Globus pallidus (tissue), 1 donor: ENCODE results near the gene BNC2.
A peak's percentile ranks its signal among the peaks of the same experiment; 100 is the strongest.
"Not testable (repeated sequence)": the region's sequence is repeated elsewhere in the genome, so short reads cannot be mapped to it uniquely, and the experiment has no call there.

ENCODE experiments used
- DNase-seq: peaks from one replicate; pipeline ENCODE4 v3.0.0-alpha.2; 2015; ENCODE audit warnings: low spot score

Gene BNC2

GRCh38 chr9:16544842-16545241 lies 325.6 kb downstream of the BNC2 start:
- no peak for DNase-seq

GRCh38 chr9:16543686-16544085 lies 326.8 kb downstream of the BNC2 start:
- no peak for DNase-seq

GRCh38 chr9:16543225-16543624 lies 327.2 kb downstream of the BNC2 start:
- no peak for DNase-seq

- DNase-seq = no peak
These were observed 328.2 kb downstream of the BNC2 start for GRCh38 chr9:16542290-16542689.

GRCh38 chr9:16540743-16541613 lies 329.5 kb downstream of the BNC2 start:
- peak; percentile 1 for DNase-seq

- DNase-seq = not testable (repeated sequence)
These were observed 330.8 kb downstream of the BNC2 start for GRCh38 chr9:16539626-16540025.

- DNase-seq = no peak
These were observed 334.9 kb downstream of the BNC2 start for GRCh38 chr9:16535555-16535954.

GRCh38 chr9:16532681-16533450 lies 337.6 kb downstream of the BNC2 start:
- DNase-seq = no peak

- DNase-seq = no peak
These were observed 338.2 kb downstream of the BNC2 start for GRCh38 chr9:16532272-16532671.

GRCh38 chr9:16530669-16531642 lies 339.5 kb downstream of the BNC2 start:
- DNase-seq = no peak

- no peak for DNase-seq
These were observed 342.9 kb downstream of the BNC2 start for GRCh38 chr9:16527573-16527972.

GRCh38 chr9:16526380-16526779 lies 344.1 kb downstream of the BNC2 start:
- DNase-seq = no peak

- no peak for DNase-seq
These were observed 345.6 kb downstream of the BNC2 start for GRCh38 chr9:16524823-16525222.

GRCh38 chr9:16524078-16524477 lies 346.4 kb downstream of the BNC2 start:
- no peak for DNase-seq

- DNase-seq = peak; percentile 18
These were observed 348.5 kb downstream of the BNC2 start for GRCh38 chr9:16521868-16522411.

GRCh38 chr9:16519001-16519400 lies 351.5 kb downstream of the BNC2 start:
- no peak for DNase-seq

GRCh38 chr9:16516891-16517290 lies 353.6 kb downstream of the BNC2 start:
- no peak for DNase-seq

- peak; percentile 8 for DNase-seq
These were observed 354.6 kb downstream of the BNC2 start for GRCh38 chr9:16515879-16516301.

- DNase-seq = peak; percentile 21
These were observed 355.3 kb downstream of the BNC2 start for GRCh38 chr9:16515207-16515606.

GRCh38 chr9:16514131-16514530 lies 356.3 kb downstream of the BNC2 start:
- DNase-seq = no peak

- DNase-seq = no peak
These were observed 358.2 kb downstream of the BNC2 start for GRCh38 chr9:16512281-16512680.

- no peak for DNase-seq
These were observed 360.0 kb downstream of the BNC2 start for GRCh38 chr9:16510482-16510881.
